HepG2 (cell line): Measurements from ENCODE around the gene INHA. TPM values are rescaled to one million over a fixed set of nuclear protein-coding genes. Genes with fewer than 3 reads are reported as not detected.

Experiments
- DNMT3B ChIP-seq: conservative IDR thresholded peaks from 2 replicates; pipeline ENCODE4 v1.6.1; 2016; ENCODE audit warnings: missing biosample characterization, control low read depth
- KAT8 ChIP-seq: IDR thresholded peaks from 2 replicates; pipeline ENCODE4 v1.6.1; 2016; ENCODE audit warnings: missing genetic modification reagents, missing compliant biosample characterization
- KLF12 ChIP-seq: sonication (generic); formaldehyde crosslinking; IDR thresholded peaks from 2 replicates; pipeline ENCODE4 v1.4.0; 2020; ENCODE audit warnings: missing genetic modification reagents, borderline replicate concordance
- NCOA5 ChIP-seq: sonication (generic); formaldehyde crosslinking; IDR thresholded peaks from 2 replicates; pipeline ENCODE4 v1.4.0; 2020; ENCODE audit warnings: missing genetic modification reagents
- REL ChIP-seq: sonication (generic); formaldehyde crosslinking; conservative IDR thresholded peaks from 2 replicates; pipeline ENCODE4 v1.8.0; 2022; ENCODE audit warnings: mild to moderate bottlenecking, missing genetic modification reagents, moderate library complexity
- SMAD1 ChIP-seq: sonication (generic); formaldehyde crosslinking; IDR thresholded peaks from 2 replicates; pipeline ENCODE4 v1.4.0; 2020; ENCODE audit warnings: missing genetic modification reagents, low read depth, mild to moderate bottlenecking, borderline replicate concordance
- TCF7 ChIP-seq: sonication (generic); IDR thresholded peaks from 2 replicates; pipeline ENCODE4 v1.6.1; 2016; ENCODE audit warnings: antibody characterized with exemption, low read depth
- ZBTB3 ChIP-seq: sonication (generic); formaldehyde crosslinking; IDR thresholded peaks from 2 replicates; pipeline ENCODE4 v1.4.0; 2020; ENCODE audit warnings: low read depth, mild to moderate bottlenecking, moderate library complexity, missing genetic modification reagents, borderline replicate concordance
- ZNF160 ChIP-seq: sonication (generic); formaldehyde crosslinking; IDR thresholded peaks from 2 replicates; pipeline ENCODE4 v1.8.0; 2022; ENCODE audit warnings: mild to moderate bottlenecking, inconsistent platforms, missing genetic modification reagents
- ZNF260 ChIP-seq: sonication (generic); formaldehyde crosslinking; IDR thresholded peaks from 2 replicates; pipeline ENCODE4 v1.4.0; 2020; ENCODE audit warnings: missing genetic modification reagents, low read depth, mild to moderate bottlenecking, borderline replicate concordance
- ZNF510 ChIP-seq: sonication (generic); formaldehyde crosslinking; IDR thresholded peaks from 2 replicates; pipeline ENCODE4 v1.4.0; 2020; ENCODE audit warnings: low read depth, mild to moderate bottlenecking, missing genetic modification reagents
- ZNF672 ChIP-seq: sonication (generic); formaldehyde crosslinking; IDR thresholded peaks from 2 replicates; pipeline ENCODE4 v1.8.1; 2022; ENCODE audit warnings: missing genetic modification reagents
- ZNF878 ChIP-seq: sonication (generic); formaldehyde crosslinking; IDR thresholded peaks from 2 replicates; pipeline ENCODE4 v1.8.1; 2023; ENCODE audit warnings: mild to moderate bottlenecking, missing genetic modification reagents, moderate library complexity
- ZSCAN21 ChIP-seq: sonication (generic); formaldehyde crosslinking; IDR thresholded peaks from 2 replicates; pipeline ENCODE4 v1.8.0; 2022; ENCODE audit warnings: mild to moderate bottlenecking, missing genetic modification reagents, moderate library complexity, borderline replicate concordance
- polyA plus RNA-seq, 8 experiments: library from polyadenylated mRNA; depleted of rRNA in 3 of 8; stranded (reverse) in 7 of 8; unstranded in 1 of 8; fragments of >200 nt; fragmentation: Illumina TruSeq in 4 of 8; extraction: Trizol in 4 of 8; gene quantifications; 2 replicates each; pipeline versions ENCODE4 v1.2.1 to v1.2.3, GENCODE V29; 2011 to 2016; ENCODE audit warnings: low read depth in 4 of 8, missing spikeins in 1 of 8, mixed read lengths in 1 of 8; ENCODE audit not compliant: insufficient read depth in 1 of 8
- total RNA-seq, 5 experiments: library from RNA; depleted of rRNA; stranded (reverse); fragments of >200 nt; fragmentation: Illumina TruSeq; extraction: Trizol; gene quantifications; 2 replicates each; pipeline ENCODE4 v1.2.3, GENCODE V29; 2016; ENCODE audit warnings: low read depth in 1 of 5
- TF ChIP-seq, protein P1 (sequence below): sonication (generic); formaldehyde crosslinking; IDR thresholded peaks from 2 replicates; pipeline ENCODE4; 2020; ENCODE audit warnings: missing genetic modification reagents, mild to moderate bottlenecking, borderline replicate concordance
- TF ChIP-seq, protein P2 (sequence below): sonication (generic); formaldehyde crosslinking; IDR thresholded peaks from 2 replicates; pipeline ENCODE4 v1.8.1; 2023; ENCODE audit warnings: missing genetic modification reagents, inconsistent platforms, borderline replicate concordance
- TF ChIP-seq, protein P3 (sequence below): sonication (generic); formaldehyde crosslinking; IDR thresholded peaks from 2 replicates; pipeline ENCODE4 v1.8.0; 2022; ENCODE audit warnings: mild to moderate bottlenecking, missing genetic modification reagents, borderline replicate concordance
- TF ChIP-seq, protein P4 (sequence below): sonication (generic); formaldehyde crosslinking; IDR thresholded peaks from 2 replicates; pipeline ENCODE4 v1.8.1; 2022; ENCODE audit warnings: mild to moderate bottlenecking, missing genetic modification reagents
- TF ChIP-seq, protein P5 (sequence below): sonication (generic); formaldehyde crosslinking; IDR thresholded peaks from 2 replicates; pipeline ENCODE4 v1.4.0; 2020; ENCODE audit warnings: missing genetic modification reagents

INHA gene
- total and polyA plus RNA-seq, 2 of the 13 experiments (the other 11 are each of a cell fraction or from before 2014, with no cell fraction given), result 4.1 to 15.2 TPM

DNA sequence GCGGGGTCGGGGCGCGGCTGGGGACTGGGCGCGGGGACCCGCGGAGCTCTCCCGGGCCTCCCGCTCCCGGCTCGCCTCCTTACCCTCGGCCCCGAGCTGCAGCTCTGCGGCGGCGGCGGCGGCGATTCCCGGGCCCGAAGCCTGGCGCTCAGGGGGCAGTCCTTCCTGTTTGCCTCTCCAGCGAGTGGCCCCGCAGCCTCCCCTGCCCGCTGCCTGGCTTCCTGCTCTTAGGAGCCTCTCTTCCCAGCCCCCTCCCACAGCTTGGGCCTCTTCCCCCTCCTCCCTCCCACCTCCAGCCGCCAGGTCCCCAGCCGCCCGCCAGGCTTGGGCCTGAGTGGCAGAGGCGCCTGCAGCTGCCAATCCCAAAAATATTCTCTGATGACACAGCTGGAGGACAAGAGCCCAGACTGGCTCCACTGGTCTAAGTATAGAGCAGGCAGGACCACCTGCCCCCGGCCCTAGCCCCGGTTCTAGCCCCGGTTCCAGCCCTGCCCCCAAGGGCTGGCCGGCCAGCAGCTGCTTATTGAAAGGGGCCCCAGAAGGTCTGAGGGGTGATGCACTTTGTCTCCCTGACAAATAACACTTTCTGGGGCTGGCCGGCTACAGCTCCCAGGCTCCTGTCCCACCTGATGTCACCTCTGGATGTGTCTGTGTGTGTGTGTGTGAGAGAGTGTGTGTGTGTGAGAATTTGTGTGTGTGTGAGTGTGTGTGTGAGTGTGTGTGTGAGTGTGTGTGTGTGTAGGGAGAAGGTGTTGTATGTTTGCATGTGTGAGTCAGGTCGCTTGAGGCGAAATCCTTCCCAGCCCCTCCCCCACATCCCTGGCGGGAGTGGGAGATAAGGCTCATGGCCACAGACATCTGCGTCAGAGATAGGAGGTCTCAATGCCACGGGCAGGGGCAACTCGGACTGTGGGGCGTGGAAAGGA is 536 bp upstream of the INHA start, which contains the start of gene OBSL1 (continued):
- TF ChIP-seq, protein P1, sequence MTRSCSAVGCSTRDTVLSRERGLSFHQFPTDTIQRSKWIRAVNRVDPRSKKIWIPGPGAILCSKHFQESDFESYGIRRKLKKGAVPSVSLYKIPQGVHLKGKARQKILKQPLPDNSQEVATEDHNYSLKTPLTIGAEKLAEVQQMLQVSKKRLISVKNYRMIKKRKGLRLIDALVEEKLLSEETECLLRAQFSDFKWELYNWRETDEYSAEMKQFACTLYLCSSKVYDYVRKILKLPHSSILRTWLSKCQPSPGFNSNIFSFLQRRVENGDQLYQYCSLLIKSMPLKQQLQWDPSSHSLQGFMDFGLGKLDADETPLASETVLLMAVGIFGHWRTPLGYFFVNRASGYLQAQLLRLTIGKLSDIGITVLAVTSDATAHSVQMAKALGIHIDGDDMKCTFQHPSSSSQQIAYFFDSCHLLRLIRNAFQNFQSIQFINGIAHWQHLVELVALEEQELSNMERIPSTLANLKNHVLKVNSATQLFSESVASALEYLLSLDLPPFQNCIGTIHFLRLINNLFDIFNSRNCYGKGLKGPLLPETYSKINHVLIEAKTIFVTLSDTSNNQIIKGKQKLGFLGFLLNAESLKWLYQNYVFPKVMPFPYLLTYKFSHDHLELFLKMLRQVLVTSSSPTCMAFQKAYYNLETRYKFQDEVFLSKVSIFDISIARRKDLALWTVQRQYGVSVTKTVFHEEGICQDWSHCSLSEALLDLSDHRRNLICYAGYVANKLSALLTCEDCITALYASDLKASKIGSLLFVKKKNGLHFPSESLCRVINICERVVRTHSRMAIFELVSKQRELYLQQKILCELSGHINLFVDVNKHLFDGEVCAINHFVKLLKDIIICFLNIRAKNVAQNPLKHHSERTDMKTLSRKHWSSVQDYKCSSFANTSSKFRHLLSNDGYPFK (CRISPR knock-in tag), result peak; percentile 48; the same call in 1 of the 2 replicates
- TF ChIP-seq, protein P2, sequence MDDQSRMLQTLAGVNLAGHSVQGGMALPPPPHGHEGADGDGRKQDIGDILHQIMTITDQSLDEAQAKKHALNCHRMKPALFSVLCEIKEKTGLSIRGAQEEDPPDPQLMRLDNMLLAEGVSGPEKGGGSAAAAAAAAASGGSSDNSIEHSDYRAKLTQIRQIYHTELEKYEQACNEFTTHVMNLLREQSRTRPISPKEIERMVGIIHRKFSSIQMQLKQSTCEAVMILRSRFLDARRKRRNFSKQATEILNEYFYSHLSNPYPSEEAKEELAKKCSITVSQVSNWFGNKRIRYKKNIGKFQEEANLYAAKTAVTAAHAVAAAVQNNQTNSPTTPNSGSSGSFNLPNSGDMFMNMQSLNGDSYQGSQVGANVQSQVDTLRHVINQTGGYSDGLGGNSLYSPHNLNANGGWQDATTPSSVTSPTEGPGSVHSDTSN (CRISPR knock-in tag), result no peak
- peak; percentile 18; the same call in 1 of the 2 replicates for TF ChIP-seq KAT8 (CRISPR knock-in tag)
- TF ChIP-seq SMAD1 (CRISPR knock-in tag), result 0 out of 2 replicates have a peak, but pooled peaks have one; percentile 45
- no peak for TF ChIP-seq DNMT3B (CRISPR knock-in tag)
- peak; percentile 35 for TF ChIP-seq ZNF160 (CRISPR knock-in tag)
- TF ChIP-seq ZBTB3 (CRISPR knock-in tag), result 0 out of 2 replicates have a peak, but pooled peaks have one; percentile 79
- TF ChIP-seq, protein P3, sequence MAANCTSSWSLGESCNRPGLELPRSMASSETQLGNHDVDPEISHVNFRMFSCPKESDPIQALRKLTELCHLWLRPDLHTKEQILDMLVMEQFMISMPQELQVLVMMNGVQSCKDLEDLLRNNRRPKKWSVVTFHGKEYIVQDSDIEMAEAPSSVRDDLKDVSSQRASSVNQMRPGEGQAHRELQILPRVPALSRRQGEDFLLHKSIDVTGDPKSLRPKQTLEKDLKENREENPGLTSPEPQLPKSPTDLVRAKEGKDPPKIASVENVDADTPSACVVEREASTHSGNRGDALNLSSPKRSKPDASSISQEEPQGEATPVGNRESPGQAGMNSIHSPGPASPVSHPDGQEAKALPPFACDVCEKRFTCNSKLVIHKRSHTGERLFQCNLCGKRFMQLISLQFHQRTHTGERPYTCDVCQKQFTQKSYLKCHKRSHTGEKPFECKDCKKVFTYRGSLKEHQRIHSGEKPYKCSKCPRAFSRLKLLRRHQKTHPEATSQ (CRISPR knock-in tag), result 0 out of 2 replicates have a peak, but pooled peaks have one; percentile 55
- TF ChIP-seq, protein P4, sequence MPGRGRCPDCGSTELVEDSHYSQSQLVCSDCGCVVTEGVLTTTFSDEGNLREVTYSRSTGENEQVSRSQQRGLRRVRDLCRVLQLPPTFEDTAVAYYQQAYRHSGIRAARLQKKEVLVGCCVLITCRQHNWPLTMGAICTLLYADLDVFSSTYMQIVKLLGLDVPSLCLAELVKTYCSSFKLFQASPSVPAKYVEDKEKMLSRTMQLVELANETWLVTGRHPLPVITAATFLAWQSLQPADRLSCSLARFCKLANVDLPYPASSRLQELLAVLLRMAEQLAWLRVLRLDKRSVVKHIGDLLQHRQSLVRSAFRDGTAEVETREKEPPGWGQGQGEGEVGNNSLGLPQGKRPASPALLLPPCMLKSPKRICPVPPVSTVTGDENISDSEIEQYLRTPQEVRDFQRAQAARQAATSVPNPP, result peak; percentile 57; the same call in 1 of the 2 replicates
- TF ChIP-seq ZNF672 (CRISPR knock-in tag), result peak; percentile 81; the same call in 1 of the 2 replicates
- TF ChIP-seq ZNF260 (CRISPR knock-in tag), result 0 out of 2 replicates have a peak, but pooled peaks have one; percentile 50
- TF ChIP-seq NCOA5, result no peak
- TF ChIP-seq, protein P5, sequence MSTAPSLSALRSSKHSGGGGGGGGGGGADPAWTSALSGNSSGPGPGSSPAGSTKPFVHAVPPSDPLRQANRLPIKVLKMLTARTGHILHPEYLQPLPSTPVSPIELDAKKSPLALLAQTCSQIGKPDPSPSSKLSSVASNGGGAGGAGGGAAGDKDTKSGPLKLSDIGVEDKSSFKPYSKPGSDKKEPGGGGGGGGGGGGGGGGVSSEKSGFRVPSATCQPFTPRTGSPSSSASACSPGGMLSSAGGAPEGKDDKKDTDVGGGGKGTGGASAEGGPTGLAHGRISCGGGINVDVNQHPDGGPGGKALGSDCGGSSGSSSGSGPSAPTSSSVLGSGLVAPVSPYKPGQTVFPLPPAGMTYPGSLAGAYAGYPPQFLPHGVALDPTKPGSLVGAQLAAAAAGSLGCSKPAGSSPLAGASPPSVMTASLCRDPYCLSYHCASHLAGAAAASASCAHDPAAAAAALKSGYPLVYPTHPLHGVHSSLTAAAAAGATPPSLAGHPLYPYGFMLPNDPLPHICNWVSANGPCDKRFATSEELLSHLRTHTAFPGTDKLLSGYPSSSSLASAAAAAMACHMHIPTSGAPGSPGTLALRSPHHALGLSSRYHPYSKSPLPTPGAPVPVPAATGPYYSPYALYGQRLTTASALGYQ (CRISPR knock-in tag), result no peak
- peak; percentile 4; the same call in 1 of the 2 replicates for TF ChIP-seq REL
- TF ChIP-seq TCF7, result peak; percentile 49; the same call in 1 of the 2 replicates
- TF ChIP-seq KLF12 (CRISPR knock-in tag), result no peak
- no peak for TF ChIP-seq ZSCAN21
- peak; percentile 87; the same call in 1 of the 2 replicates for TF ChIP-seq ZNF510
- TF ChIP-seq ZNF878, result no peak
